GM18951 (cell line): ENCODE results near the gene NDUFS2.

Experiments
- POLR2A ChIP-seq: IDR thresholded peaks from 4 replicates; pipeline ENCODE4 v1.6.1; 2011; ENCODE audit warnings: mild to moderate bottlenecking; ENCODE audit not compliant: insufficient read length, insufficient read depth; ENCODE audit errors: extremely low read depth
- in situ Hi-C: fragments of 300-500 bp; cut with MboI; formaldehyde crosslinking; loops from one replicate; pipeline ENCODE4 v1.12.0; 2022; ENCODE audit warnings: low sequenced_read_pairs, mixed read lengths, inconsistent platforms; ENCODE audit not compliant: unreplicated experiment

Gene NDUFS2

DNA sequence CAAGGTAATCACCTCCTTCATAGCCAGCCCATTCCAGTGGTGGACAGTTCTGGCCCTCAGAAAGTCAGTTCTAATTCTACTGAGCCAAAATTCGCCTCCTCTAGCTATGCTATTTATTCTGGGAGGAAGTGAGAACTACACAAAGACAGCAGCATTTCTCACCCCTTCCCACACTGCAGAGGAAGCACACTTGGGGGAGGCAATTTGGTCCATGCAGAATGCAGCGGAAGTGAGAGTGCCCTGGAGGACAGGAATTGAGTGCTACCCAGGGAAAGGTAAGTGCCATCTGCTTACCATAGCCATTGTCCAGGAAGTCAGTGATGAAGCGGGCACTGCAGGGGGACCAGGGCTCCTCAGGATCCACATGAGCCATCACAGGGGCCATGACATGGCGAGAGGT is 7.0 kb upstream of the NDUFS2 start:
- no peak for TF ChIP-seq POLR2A
- in situ Hi-C loops, result no loop called here

DNA sequence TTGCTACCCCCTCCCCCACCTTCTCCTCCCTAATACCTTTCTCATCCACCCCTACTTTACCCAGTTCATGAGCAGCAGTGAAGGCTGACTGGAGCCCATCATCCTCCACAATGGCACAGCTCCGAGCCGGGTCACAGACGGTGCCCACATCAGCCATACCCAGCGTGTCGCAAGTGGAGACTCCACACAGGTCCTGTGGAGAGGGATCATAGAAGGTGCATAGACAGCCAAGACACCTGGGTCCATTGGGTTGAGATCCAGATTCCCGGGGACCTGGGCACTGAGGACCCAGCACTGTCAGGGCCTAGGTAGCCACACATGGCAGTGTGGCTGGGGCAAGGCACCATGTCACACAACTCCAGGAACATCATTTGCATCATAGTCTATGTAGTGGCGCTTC is 6.1 kb upstream of the NDUFS2 start:
- no peak for TF ChIP-seq POLR2A
- in situ Hi-C loops, result no loop called here

DNA sequence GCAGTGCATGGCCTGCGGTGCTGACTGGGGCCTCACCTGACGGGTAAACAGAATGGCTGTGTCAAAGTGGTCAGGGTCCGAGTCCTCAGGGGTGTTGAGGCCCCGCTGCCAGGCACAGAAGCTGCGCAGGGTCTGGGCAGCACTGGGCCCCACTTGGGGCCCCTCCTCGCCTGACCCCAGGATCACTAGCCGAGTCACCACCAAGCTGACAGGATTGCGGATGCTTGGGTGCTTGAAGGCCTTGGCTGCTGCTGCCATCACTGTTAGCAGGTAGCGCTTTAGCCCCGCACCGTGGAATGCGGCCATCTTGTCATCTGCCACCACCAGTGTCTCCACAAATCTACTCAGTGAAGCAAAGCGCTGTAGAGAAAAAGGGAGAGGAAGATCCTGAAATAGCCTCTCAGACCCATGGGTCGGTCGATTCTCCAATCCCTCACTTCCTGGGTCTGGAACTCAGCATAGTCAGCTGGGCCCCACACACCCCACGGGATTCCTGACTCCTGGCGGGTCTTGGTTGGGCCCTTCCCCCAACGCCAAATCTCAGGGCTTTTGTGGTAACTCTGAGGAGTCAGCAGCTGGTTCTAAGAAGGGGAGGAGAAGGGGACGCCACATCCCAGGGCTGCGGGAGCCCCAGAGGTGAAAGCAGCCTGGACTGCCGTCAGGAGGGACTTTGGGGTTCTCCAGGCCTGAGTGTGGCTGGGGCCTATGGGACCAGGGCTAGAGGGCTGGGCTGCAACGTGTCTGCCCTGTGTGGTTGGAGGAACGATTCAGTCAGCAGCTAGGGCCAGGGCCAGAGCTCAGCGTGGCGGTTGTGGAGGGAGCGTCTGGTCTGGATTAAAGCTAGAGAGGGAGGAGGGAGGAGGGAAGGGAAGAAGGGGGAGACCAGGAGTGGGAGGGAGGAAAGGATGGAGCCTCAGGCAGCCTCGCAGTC is 5.4 kb upstream of the NDUFS2 start:
- TF ChIP-seq POLR2A, result no peak
- in situ Hi-C loops, result no loop called here

DNA sequence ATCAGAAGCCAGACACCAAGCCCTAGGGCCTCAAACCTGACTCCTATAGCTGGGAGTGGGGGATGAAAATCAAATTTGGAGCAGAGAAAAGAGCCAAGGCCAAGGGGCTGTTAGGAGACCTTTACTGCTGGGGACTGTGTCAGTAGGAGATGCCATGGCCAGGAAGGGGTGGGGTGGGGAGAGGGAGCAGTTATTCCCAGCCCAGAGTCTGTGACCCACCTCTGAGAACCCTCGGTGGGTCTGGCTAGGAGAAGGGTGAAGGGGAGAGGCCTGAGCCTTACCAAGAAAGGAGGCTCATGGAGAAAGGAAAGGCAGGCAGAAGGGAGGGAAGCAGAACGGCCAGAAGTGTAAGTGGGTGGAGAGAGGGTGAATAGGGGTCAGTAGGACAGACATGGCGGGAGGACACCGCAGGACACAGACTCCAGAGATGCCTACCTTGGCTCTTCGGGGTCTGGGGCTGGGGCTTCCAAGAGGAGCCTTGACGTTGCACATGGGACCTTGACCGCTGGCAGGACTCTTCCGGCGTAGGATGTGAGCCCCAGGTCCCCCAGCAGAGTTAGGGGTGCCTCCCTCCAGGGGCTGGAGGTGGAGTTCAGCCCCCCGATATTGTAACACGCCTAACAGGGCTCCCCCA is 4.5 kb upstream of the NDUFS2 start:
- in situ Hi-C loops, result no loop called here
- TF ChIP-seq POLR2A, result no peak

GRCh38 chr1:161198194-161198896 is 3.8 kb upstream of the NDUFS2 start:
- no peak for TF ChIP-seq POLR2A
- in situ Hi-C loops, result no loop called here

DNA sequence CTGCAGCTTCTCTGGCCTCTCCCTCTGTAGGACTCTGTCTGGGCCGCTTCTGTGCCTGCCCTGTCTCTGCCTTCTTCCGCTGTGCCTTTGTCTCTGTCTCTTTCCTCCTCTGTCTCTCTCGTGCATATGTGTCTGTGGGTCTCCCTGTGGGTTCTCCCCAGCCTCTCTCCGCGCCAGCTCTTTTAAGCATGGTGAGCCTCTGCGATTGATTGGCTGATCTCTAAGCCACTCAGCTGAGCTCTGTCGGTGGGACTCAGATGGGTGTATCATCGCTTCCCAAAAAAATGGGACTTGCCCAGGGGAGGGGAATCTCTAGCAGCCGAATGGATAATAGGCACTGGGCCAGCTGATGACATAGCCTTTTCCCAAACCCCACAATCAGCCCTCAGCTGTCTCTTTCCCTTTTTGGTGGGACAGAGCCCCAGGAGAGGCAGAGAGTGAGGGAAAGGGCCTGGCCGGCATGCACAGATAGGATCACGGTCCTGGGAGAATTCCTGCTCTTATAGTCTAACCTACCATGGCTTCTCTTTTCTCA is 3.2 kb upstream of the NDUFS2 start, which contains the start of gene ADAMTS4:
ADAMTS4 (minus strand) TSS at position 158 of the 535 bp plus-strand sequence. CDS start 427 bp downstream, outside the sequence.
- in situ Hi-C loops, result no loop called here
- TF ChIP-seq POLR2A, result no peak

- no peak for TF ChIP-seq POLR2A
- in situ Hi-C loops, result no loop called here
These were observed 2.5 kb upstream of the NDUFS2 start for GRCh38 chr1:161199506-161200139.

DNA sequence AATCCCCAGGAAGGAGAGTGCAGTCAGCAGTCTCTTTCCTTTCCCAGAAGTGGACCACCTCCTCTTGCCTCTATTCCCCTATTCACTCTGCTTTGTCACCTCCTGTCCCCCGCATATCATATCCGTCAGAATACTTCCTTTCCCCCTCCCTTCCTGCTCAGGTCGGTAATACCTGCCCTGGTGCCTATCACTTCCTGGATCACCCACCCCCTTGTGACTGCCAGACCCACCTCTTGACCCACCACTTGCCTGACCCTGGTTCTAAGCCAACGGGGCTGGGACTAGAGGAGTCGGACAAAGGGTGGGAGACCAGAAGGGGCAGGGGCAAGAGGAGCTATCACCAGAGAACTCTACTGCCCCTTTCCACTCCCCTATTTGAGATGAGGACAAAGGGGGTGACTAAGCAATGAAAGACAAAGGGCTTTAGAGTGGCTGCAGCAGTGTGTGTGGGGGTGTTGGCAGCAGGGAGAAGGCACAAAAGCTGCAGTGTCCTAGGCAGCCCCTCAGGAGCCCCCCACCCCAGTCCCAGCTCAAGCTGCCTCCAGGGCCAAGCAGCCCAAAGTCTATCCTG is 1.7 kb upstream of the NDUFS2 start:
- TF ChIP-seq POLR2A, result no peak
- in situ Hi-C loops, result no loop called here

GRCh38 chr1:161200992-161201835 is 953 bp upstream of the NDUFS2 start:
- in situ Hi-C loops, result no loop called here
- TF ChIP-seq POLR2A, result no peak

DNA sequence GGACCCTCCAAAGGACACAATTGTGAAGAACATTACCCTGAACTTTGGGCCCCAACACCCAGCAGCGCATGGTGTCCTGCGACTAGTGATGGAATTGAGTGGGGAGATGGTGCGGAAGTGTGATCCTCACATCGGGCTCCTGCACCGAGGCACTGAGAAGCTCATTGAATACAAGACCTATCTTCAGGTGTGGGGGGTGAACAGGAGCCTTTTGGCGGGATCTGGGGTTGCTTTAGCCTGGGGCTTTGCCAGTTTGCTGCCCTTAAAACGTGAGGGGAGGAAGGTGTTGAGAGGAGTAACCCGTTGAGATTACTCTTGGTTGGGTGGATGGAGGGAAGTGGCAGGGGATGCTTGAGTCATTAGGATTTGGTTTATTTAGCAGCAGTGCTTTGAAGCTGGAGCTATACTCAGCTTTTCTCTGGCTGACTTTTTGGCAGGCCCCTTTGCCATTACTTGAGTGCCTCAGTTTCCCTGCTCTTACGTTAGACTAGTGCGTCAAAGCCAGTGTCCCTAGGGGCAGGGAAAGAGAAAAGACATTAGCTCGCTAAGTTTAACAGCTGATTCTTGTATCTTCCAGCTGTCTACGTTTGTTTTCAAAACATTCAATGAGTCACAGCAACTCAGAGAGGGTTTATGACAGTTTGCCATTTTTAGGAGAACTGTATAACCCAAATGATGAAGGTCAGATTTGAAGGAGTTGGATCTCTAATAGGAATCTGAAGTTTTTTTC is 4.4 kb downstream of the NDUFS2 start:
- in situ Hi-C loops, result no loop called here

DNA sequence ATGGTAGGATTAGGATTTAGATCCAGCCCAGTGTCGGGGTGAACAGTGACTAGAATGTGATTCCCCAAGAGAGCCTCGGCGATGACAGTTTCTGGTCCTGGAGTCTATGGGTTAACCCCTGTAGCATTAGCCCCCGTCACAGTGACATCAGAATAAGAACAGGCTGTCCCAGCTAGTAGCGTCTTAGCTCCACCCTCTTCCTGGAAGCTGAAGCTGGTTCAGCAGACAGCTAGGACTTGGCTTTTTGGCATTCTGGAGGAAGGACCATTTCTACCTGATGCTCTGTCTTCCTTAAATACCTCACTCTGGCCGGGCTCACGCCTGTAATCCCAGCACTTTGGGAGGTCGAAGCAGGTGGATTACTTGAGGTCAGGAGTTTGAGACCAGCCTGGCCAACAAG is 5.0 kb downstream of the NDUFS2 start:
- in situ Hi-C loops, result no loop called here
- no peak for TF ChIP-seq POLR2A

More for the DNA sequence above, 4.4 kb downstream of the NDUFS2 start:
- TF ChIP-seq POLR2A, result no peak

DNA sequence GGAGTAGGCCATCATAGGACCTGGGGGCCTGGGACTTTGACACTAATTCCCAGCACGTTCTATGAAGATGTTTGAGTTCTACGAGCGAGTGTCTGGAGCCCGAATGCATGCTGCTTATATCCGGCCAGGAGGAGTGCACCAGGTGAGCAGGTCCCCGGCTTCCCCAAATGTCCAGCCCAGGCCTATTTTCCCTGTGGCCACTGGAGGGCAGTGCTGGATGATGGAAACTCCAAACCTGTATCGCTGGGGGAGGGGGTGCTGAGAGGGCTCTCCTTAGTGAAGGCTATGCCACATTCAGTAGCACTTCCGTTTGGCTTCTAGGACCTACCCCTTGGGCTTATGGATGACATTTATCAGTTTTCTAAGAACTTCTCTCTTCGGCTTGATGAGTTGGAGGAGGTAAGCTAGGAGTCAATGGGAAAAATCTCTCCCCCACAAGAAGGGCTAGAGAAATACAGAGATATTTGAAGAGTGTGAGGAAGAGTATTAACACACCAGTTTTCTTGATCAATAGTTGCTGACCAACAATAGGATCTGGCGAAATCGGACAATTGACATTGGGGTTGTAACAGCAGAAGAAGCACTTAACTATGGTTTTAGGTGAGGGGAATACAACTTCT is 7.7 kb downstream of the NDUFS2 start:
- in situ Hi-C loops, result no loop called here
- TF ChIP-seq POLR2A, result no peak
